ENCODE measurements around the gene CIART.

Gene CIART

GRCh38 chr1:150268705-150269403 lies 13.5 kb upstream of the CIART start, which contains the start of gene APH1A:
Gene APH1A, minus strand, starts transcription at chr1:150269016. Its CDS starts 206 bp downstream, at chr1:150268810.
- Histone ChIP-seq H3K36me3 (ENCODE audit: low read depth) (peaks cover 29% of the 10 kb centered on the region), H3K4me1 (ENCODE audit: insufficient read depth, poor library complexity, severe bottlenecking) (no peaks in the 10 kb centered on the region), H3K27me3 (ENCODE audit: insufficient read depth, poor library complexity, severe bottlenecking) (no peaks in the 10 kb centered on the region), H3K27ac (ENCODE audit: poor library complexity, severe bottlenecking) (peak within 1 kb of the TSS; percentile 49), H3K9me3 (ENCODE audit: severe bottlenecking) (no peaks in the 10 kb centered on the region), H3K4me3 (ENCODE audit: severe bottlenecking) (peak within 1 kb of the TSS; percentile 83)
- peak; percentile 98 for DNase-seq (ENCODE audit: low spot score)
- no peak for TF ChIP-seq CTCF (IDR thresholded peaks at IDR 0.05; ENCODE audit: poor library complexity, severe bottlenecking)
- ATAC-seq (ENCODE audit: low read depth), result peak; percentile 99

- H3K27ac ChIP-seq (ENCODE audit: poor library complexity, severe bottlenecking), result peak overlapping the region; percentile 49
- no peak for ATAC-seq (ENCODE audit: low read depth)
- H3K27me3 ChIP-seq (ENCODE audit: insufficient read depth, poor library complexity, severe bottlenecking), result no peaks in the 10 kb centered on the region
- H3K9me3 ChIP-seq (ENCODE audit: severe bottlenecking), result no peaks in the 10 kb centered on the region
- TF ChIP-seq CTCF (IDR thresholded peaks at IDR 0.05; ENCODE audit: poor library complexity, severe bottlenecking), result no peak
- no peak for DNase-seq (ENCODE audit: low spot score)
- peaks cover 29% of the 10 kb centered on the region for H3K36me3 ChIP-seq (ENCODE audit: low read depth)
- H3K4me3 ChIP-seq (ENCODE audit: severe bottlenecking), result peak overlapping the region; percentile 83
- no peaks in the 10 kb centered on the region for H3K4me1 ChIP-seq (ENCODE audit: insufficient read depth, poor library complexity, severe bottlenecking)
Observed at GRCh38 chr1:150269451-150269850, 12.9 kb upstream of the CIART start.

GRCh38 chr1:150271291-150271959 lies 10.9 kb upstream of the CIART start:
- Histone ChIP-seq H3K4me3 (ENCODE audit: severe bottlenecking) (no peak overlapping the region), H3K9me3 (ENCODE audit: severe bottlenecking) (no peaks in the 10 kb centered on the region), H3K27me3 (ENCODE audit: insufficient read depth, poor library complexity, severe bottlenecking) (no peaks in the 10 kb centered on the region), H3K36me3 (ENCODE audit: low read depth) (peaks cover 11% of the 10 kb centered on the region), H3K4me1 (ENCODE audit: insufficient read depth, poor library complexity, severe bottlenecking) (no peaks in the 10 kb centered on the region), H3K27ac (ENCODE audit: poor library complexity, severe bottlenecking) (no peak overlapping the region)
- ATAC-seq (ENCODE audit: low read depth) (no peak), DNase-seq (ENCODE audit: low spot score) (no peak)
- no peak for TF ChIP-seq CTCF (IDR thresholded peaks at IDR 0.05; ENCODE audit: poor library complexity, severe bottlenecking)

GRCh38 chr1:150273311-150273710 lies 9.0 kb upstream of the CIART start:
- no peak for DNase-seq (ENCODE audit: low spot score)
- ATAC-seq (ENCODE audit: low read depth), result no peak
- Histone ChIP-seq H3K27ac (ENCODE audit: poor library complexity, severe bottlenecking) (no peak overlapping the region), H3K4me3 (ENCODE audit: severe bottlenecking) (no peak overlapping the region), H3K4me1 (ENCODE audit: insufficient read depth, poor library complexity, severe bottlenecking) (no peaks in the 10 kb centered on the region), H3K27me3 (ENCODE audit: insufficient read depth, poor library complexity, severe bottlenecking) (no peaks in the 10 kb centered on the region), H3K36me3 (ENCODE audit: low read depth) (no peaks in the 10 kb centered on the region), H3K9me3 (ENCODE audit: severe bottlenecking) (no peaks in the 10 kb centered on the region)
- TF ChIP-seq CTCF (IDR thresholded peaks at IDR 0.05; ENCODE audit: poor library complexity, severe bottlenecking), result no peak

Measured in RWPE2 (cell line).